HepG2 (cell line): ENCODE data around the gene ERFL. TPM values are rescaled to one million over a fixed set of nuclear protein-coding genes. Genes with fewer than 3 reads are reported as not detected.

Experiments used
- GZF1 ChIP-seq: sonication (generic); formaldehyde crosslinking; IDR thresholded peaks from 2 replicates; pipeline ENCODE4 v1.5.1; 2020; ENCODE audit warnings: mild to moderate bottlenecking, missing genetic modification reagents
- NAIF1 ChIP-seq: sonication (generic); formaldehyde crosslinking; IDR thresholded peaks from 2 replicates; pipeline ENCODE4 v1.5.0; 2020; ENCODE audit warnings: mild to moderate bottlenecking, missing genetic modification reagents, borderline replicate concordance
- RNF2 ChIP-seq: fragments of 450-650 bp; conservative IDR thresholded peaks from 2 replicates; pipeline ENCODE4 v1.6.1; 2016; ENCODE audit warnings: low read depth
- SALL1 ChIP-seq: sonication (generic); formaldehyde crosslinking; IDR thresholded peaks from 2 replicates; pipeline ENCODE4 v1.8.0; 2022; ENCODE audit warnings: mild to moderate bottlenecking, missing genetic modification reagents
- SIN3A ChIP-seq: IDR thresholded peaks from 2 replicates; pipeline ENCODE4 v1.6.1; 2011; ENCODE audit warnings: low read depth, mild to moderate bottlenecking, control low read depth, low read length, borderline replicate concordance
- ZFP1 ChIP-seq: IDR thresholded peaks from 2 replicates; pipeline ENCODE4 v1.6.1; 2016
- ZFX ChIP-seq: sonication (generic); formaldehyde crosslinking; IDR thresholded peaks from 2 replicates; pipeline ENCODE4 v1.4.0; 2020; ENCODE audit warnings: mild to moderate bottlenecking, low read depth, missing genetic modification reagents, moderate library complexity
- ZNF207 ChIP-seq: fragments of 450-650 bp; IDR thresholded peaks from 2 replicates; pipeline ENCODE4 v1.6.1; 2016; ENCODE audit warnings: antibody characterized with exemption, borderline replicate concordance
- ZNF530 ChIP-seq: sonication (generic); formaldehyde crosslinking; IDR thresholded peaks from 2 replicates; pipeline ENCODE4 v1.5.0; 2020; ENCODE audit warnings: low read depth, mild to moderate bottlenecking, missing genetic modification reagents
- ZNF569 ChIP-seq: sonication (generic); formaldehyde crosslinking; IDR thresholded peaks from 2 replicates; pipeline ENCODE4 v1.5.0; 2020; ENCODE audit warnings: mild to moderate bottlenecking, missing genetic modification reagents, moderate library complexity, borderline replicate concordance
- ZNF747 ChIP-seq: sonication (generic); formaldehyde crosslinking; IDR thresholded peaks from 2 replicates; pipeline ENCODE4 v1.8.1; 2023; ENCODE audit warnings: missing genetic modification reagents, mild to moderate bottlenecking, borderline replicate concordance
- ZNF772 ChIP-seq: sonication (generic); formaldehyde crosslinking; IDR thresholded peaks from 2 replicates; pipeline ENCODE4 v1.5.0; 2020; ENCODE audit warnings: mild to moderate bottlenecking, missing genetic modification reagents
- ZNF776 ChIP-seq: sonication (generic); formaldehyde crosslinking; IDR thresholded peaks from 2 replicates; pipeline ENCODE4 v1.4.0; 2020; ENCODE audit warnings: mild to moderate bottlenecking, missing genetic modification reagents
- ZSCAN21 ChIP-seq: sonication (generic); formaldehyde crosslinking; IDR thresholded peaks from 2 replicates; pipeline ENCODE4 v1.8.0; 2022; ENCODE audit warnings: mild to moderate bottlenecking, missing genetic modification reagents, moderate library complexity, borderline replicate concordance
- ZSCAN30 ChIP-seq: sonication (generic); formaldehyde crosslinking; IDR thresholded peaks from 2 replicates; pipeline ENCODE4 v1.5.0; 2020; ENCODE audit warnings: mild to moderate bottlenecking, missing genetic modification reagents
- ZSCAN31 ChIP-seq: sonication (generic); formaldehyde crosslinking; IDR thresholded peaks from 2 replicates; pipeline ENCODE4 v1.5.0; 2020; ENCODE audit warnings: low read depth, mild to moderate bottlenecking, missing genetic modification reagents
- polyA plus RNA-seq, 8 experiments: library from polyadenylated mRNA; depleted of rRNA in 3 of 8; stranded (reverse) in 7 of 8; unstranded in 1 of 8; fragments of >200 nt; fragmentation: Illumina TruSeq in 4 of 8; extraction: Trizol in 4 of 8; gene quantifications; 2 replicates each; pipeline versions ENCODE4 v1.2.1 to v1.2.3, GENCODE V29; 2011 to 2016; ENCODE audit warnings: low read depth in 4 of 8, missing spikeins in 1 of 8, mixed read lengths in 1 of 8; ENCODE audit not compliant: insufficient read depth in 1 of 8
- total RNA-seq, 5 experiments: library from RNA; depleted of rRNA; stranded (reverse); fragments of >200 nt; fragmentation: Illumina TruSeq; extraction: Trizol; gene quantifications; 2 replicates each; pipeline ENCODE4 v1.2.3, GENCODE V29; 2016; ENCODE audit warnings: low read depth in 1 of 5
- TF ChIP-seq, protein P1 (sequence below): sonication (generic); formaldehyde crosslinking; conservative IDR thresholded peaks from 2 replicates; pipeline ENCODE4 v1.8.0; 2022; ENCODE audit warnings: low read depth, missing genetic modification reagents
- TF ChIP-seq, protein P2 (sequence below): sonication (generic); formaldehyde crosslinking; IDR thresholded peaks from 2 replicates; pipeline ENCODE4 v1.5.1; 2020; ENCODE audit warnings: missing genetic modification reagents, mild to moderate bottlenecking, borderline replicate concordance
- TF ChIP-seq, protein P3 (sequence below): sonication (generic); formaldehyde crosslinking; IDR thresholded peaks from 2 replicates; pipeline ENCODE4 v1.4.0; 2020; ENCODE audit warnings: missing genetic modification reagents, mild to moderate bottlenecking, borderline replicate concordance
- TF ChIP-seq, protein P4 (sequence below): IDR thresholded peaks from 2 replicates; pipeline ENCODE4 v1.6.1; 2016; ENCODE audit warnings: missing genetic modification reagents, missing compliant biosample characterization
- TF ChIP-seq, protein P5 (sequence below): sonication (generic); formaldehyde crosslinking; IDR thresholded peaks from 2 replicates; pipeline ENCODE4 v1.4.0; 2020; ENCODE audit warnings: missing genetic modification reagents

ERFL gene
- total and polyA plus RNA-seq, 2 of the 13 experiments (the other 11 are each of a cell fraction or from before 2014, with no cell fraction given) = not detected

DNA sequence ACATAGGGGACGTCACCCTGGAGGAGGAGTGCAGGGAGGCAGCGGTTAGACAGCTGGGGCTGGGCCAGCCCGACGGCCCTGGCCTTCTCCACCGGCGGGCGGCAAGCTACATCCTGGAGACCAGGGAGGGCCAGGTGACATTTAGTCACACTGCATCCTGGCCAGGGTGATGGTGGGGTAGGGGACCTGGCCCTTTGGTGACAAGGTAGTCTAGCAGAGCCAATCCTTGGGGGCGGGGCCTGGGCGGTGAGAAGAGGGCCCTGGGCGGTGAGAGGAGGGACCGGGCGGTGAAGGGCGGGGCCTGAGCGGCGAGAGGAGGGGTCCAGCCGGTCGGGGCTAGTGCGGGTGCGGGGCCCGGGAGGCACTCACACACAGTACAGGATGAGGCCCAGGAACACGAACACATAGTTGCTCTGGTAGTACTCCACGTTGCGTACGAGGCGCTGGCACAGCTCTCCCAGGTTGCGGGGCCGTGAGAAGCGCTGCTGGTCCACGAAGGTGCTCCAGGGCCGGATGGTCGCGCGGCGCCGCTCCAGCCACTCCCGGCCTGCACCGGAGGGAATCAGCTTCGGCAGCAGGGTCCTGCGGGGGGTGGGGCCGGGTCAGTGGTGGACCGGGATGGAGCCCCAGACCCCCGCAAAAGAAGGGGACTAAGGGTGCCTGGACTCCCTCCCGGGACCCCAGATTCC, 30.3 kb upstream of the ERFL start (continued):
- TF ChIP-seq, protein P1, sequence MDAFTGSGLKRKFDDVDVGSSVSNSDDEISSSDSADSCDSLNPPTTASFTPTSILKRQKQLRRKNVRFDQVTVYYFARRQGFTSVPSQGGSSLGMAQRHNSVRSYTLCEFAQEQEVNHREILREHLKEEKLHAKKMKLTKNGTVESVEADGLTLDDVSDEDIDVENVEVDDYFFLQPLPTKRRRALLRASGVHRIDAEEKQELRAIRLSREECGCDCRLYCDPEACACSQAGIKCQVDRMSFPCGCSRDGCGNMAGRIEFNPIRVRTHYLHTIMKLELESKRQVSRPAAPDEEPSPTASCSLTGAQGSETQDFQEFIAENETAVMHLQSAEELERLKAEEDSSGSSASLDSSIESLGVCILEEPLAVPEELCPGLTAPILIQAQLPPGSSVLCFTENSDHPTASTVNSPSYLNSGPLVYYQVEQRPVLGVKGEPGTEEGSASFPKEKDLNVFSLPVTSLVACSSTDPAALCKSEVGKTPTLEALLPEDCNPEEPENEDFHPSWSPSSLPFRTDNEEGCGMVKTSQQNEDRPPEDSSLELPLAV = no peak
- peak; percentile 12; the same call in 1 of the 2 replicates for TF ChIP-seq SALL1
- TF ChIP-seq ZSCAN21 (CRISPR knock-in tag) = no peak; the same call in 1 of the 2 replicates
- no peak for TF ChIP-seq NAIF1 (CRISPR knock-in tag)
- TF ChIP-seq, protein P2, sequence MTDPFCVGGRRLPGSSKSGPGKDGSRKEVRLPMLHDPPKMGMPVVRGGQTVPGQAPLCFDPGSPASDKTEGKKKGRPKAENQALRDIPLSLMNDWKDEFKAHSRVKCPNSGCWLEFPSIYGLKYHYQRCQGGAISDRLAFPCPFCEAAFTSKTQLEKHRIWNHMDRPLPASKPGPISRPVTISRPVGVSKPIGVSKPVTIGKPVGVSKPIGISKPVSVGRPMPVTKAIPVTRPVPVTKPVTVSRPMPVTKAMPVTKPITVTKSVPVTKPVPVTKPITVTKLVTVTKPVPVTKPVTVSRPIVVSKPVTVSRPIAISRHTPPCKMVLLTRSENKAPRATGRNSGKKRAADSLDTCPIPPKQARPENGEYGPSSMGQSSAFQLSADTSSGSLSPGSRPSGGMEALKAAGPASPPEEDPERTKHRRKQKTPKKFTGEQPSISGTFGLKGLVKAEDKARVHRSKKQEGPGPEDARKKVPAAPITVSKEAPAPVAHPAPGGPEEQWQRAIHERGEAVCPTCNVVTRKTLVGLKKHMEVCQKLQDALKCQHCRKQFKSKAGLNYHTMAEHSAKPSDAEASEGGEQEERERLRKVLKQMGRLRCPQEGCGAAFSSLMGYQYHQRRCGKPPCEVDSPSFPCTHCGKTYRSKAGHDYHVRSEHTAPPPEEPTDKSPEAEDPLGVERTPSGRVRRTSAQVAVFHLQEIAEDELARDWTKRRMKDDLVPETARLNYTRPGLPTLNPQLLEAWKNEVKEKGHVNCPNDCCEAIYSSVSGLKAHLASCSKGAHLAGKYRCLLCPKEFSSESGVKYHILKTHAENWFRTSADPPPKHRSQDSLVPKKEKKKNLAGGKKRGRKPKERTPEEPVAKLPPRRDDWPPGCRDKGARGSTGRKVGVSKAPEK = no peak
- TF ChIP-seq ZNF569 (CRISPR knock-in tag) = no peak
- TF ChIP-seq SIN3A = peak; percentile 58; the same call in 1 of the 2 replicates
- TF ChIP-seq, protein P3, sequence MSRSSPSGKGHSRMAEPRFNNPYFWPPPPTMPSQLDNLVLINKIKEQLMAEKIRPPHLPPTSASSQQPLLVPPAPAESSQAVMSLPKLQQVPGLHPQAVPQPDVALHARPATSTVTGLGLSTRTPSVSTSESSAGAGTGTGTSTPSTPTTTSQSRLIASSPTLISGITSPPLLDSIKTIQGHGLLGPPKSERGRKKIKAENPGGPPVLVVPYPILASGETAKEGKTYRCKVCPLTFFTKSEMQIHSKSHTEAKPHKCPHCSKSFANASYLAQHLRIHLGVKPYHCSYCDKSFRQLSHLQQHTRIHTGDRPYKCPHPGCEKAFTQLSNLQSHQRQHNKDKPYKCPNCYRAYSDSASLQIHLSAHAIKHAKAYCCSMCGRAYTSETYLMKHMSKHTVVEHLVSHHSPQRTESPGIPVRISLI (CRISPR knock-in tag) = no peak
- TF ChIP-seq ZNF772 (CRISPR knock-in tag) = no peak; the same call in 1 of the 2 replicates
- no peak for TF ChIP-seq ZNF530 (CRISPR knock-in tag)
- TF ChIP-seq ZNF747 (CRISPR knock-in tag) = no peak
- TF ChIP-seq ZSCAN31 (CRISPR knock-in tag) = no peak
- no peak for TF ChIP-seq RNF2
- TF ChIP-seq ZNF207 = no peak
- TF ChIP-seq ZSCAN30 (CRISPR knock-in tag) = no peak
- TF ChIP-seq, protein P4, sequence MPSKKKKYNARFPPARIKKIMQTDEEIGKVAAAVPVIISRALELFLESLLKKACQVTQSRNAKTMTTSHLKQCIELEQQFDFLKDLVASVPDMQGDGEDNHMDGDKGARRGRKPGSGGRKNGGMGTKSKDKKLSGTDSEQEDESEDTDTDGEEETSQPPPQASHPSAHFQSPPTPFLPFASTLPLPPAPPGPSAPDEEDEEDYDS = no peak
- TF ChIP-seq GZF1 (CRISPR knock-in tag) = no peak
- TF ChIP-seq, protein P5, sequence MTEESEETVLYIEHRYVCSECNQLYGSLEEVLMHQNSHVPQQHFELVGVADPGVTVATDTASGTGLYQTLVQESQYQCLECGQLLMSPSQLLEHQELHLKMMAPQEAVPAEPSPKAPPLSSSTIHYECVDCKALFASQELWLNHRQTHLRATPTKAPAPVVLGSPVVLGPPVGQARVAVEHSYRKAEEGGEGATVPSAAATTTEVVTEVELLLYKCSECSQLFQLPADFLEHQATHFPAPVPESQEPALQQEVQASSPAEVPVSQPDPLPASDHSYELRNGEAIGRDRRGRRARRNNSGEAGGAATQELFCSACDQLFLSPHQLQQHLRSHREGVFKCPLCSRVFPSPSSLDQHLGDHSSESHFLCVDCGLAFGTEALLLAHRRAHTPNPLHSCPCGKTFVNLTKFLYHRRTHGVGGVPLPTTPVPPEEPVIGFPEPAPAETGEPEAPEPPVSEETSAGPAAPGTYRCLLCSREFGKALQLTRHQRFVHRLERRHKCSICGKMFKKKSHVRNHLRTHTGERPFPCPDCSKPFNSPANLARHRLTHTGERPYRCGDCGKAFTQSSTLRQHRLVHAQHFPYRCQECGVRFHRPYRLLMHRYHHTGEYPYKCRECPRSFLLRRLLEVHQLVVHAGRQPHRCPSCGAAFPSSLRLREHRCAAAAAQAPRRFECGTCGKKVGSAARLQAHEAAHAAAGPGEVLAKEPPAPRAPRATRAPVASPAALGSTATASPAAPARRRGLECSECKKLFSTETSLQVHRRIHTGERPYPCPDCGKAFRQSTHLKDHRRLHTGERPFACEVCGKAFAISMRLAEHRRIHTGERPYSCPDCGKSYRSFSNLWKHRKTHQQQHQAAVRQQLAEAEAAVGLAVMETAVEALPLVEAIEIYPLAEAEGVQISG (CRISPR knock-in tag) = no peak; the same call in 1 of the 2 replicates
- TF ChIP-seq ZFX = peak; percentile 72
- TF ChIP-seq ZNF776 (CRISPR knock-in tag) = no peak
- TF ChIP-seq ZFP1 (CRISPR knock-in tag) = no peak
